Psoas muscle (tissue), 8 donors: Measurements from ENCODE around the gene BBX. TPM values are rescaled to one million over a fixed set of nuclear protein-coding genes. Genes with fewer than 3 reads are reported as not detected.

Experiments used
- ATAC-seq, 4 donors: fragments of 200-7000 bp; cut with Tn5 transposase; one replicate each; pipeline ENCODE4 v1.9.1; 2020; ENCODE audit warnings: moderate library complexity in 3 of 4, mild to moderate bottlenecking in 2 of 4
- DNase-seq, 2 donors: peaks; one replicate each; pipeline ENCODE4 v3.0.0-alpha.2; 2020
- H3K27ac ChIP-seq: fragments of 200-600 bp; one replicate; pipeline ENCODE4 v1.8.0; 2022
- H3K27me3 ChIP-seq, 3 donors: fragments of 200-600 bp in 1 of 3; one replicate each; pipeline versions ENCODE4 v1.6.1 to v1.8.0; 2013 to 2022; ENCODE audit warnings: low read length in 2 of 3, mild to moderate bottlenecking in 2 of 3, moderate library complexity in 1 of 3; ENCODE audit not compliant: insufficient read depth in 3 of 3
- H3K36me3 ChIP-seq, 2 donors: fragments of 200-600 bp in 1 of 2; one replicate each; pipeline versions ENCODE4 v1.6.1 to v1.8.0; 2013 to 2022; ENCODE audit warnings: low read depth in 1 of 2, mild to moderate bottlenecking in 1 of 2, moderate library complexity in 1 of 2; ENCODE audit not compliant: insufficient read depth in 1 of 2
- H3K4me1 ChIP-seq: fragments of 200-600 bp; one replicate; pipeline ENCODE4 v1.8.0; 2022
- H3K4me3 ChIP-seq: fragments of 200-600 bp; one replicate; pipeline ENCODE4 v1.8.0; 2022; ENCODE audit warnings: mild to moderate bottlenecking
- H3K9me3 ChIP-seq: fragments of 200-600 bp; one replicate; pipeline ENCODE4 v1.8.0; 2022
- WGBS, 3 donors: extraction: QIAGEN DNeasy Blood & Tissue Kit; methylation state at CpG; one replicate each; pipeline versions ENCODE4 v1.1.6 to v1.1.7; 2013; 5-methylcytosine and 5-hydroxymethylcytosine counted together
- intact Hi-C, 2 donors: fragments of 100-400 bp; cut with DNase I; formaldehyde crosslinking; loops; one replicate each; pipeline versions ENCODE4 v1.11.0 to v1.14.2; 2022
- polyA plus RNA-seq, 3 donors: library from polyadenylated mRNA; stranded (reverse); fragments of 200-250 nt; gene quantifications; one replicate each; pipeline ENCODE4 v1.2.3, GENCODE V29; 2013
- total RNA-seq, 4 donors: library from RNA; stranded (reverse); fragmentation: NEBNext Ultra II Directional in 2 of 4; extraction: Animal tissue kit (Norgen Biotek cat#: 25700) in 2 of 4; gene quantifications; one replicate each; pipeline versions ENCODE4 v1.2.1 to v1.2.4, GENCODE V29; 2021 to 2023
- TF ChIP-seq, protein P1 (sequence below): fragments of 200-600 bp; IDR thresholded peaks from one replicate; pipeline ENCODE4 v1.8.0; 2022; ENCODE audit warnings: antibody characterized with exemption
- donor health status: healthy with polysubstance abuse.
- donor health status: DM: no; HTN: no; CAD: no; lungs with moderate emphysema.
- donor health status: Bipolar disorder and iron deficiency.
- donor health status: healthy.
- donor health status: DM: yes; HTN: yes; CAD: no.
- donor health status: DM: no; HTN: no; CAD: no.
- donor health status: DM: no; HTN: no; CAD: no.
- donor health status: DM: yes; HTN: yes; CAD: no.

The BBX gene
- total and polyA plus RNA-seq, 7 donors = 2.2 to 30.4 (median 16.2) TPM

- no peak for ATAC-seq
- DNase-seq = no peak
- Histone ChIP-seq H3K4me3 (no peak overlapping the region), H3K36me3 (peaks cover 0 to 3% of the 10 kb centered on the region in 2 donors), H3K4me1 (no peaks in the 10 kb centered on the region), H3K9me3 (no peaks in the 10 kb centered on the region), H3K27ac (no peak overlapping the region), H3K27me3 (no peaks in the 10 kb centered on the region)
- TF ChIP-seq, protein P1, sequence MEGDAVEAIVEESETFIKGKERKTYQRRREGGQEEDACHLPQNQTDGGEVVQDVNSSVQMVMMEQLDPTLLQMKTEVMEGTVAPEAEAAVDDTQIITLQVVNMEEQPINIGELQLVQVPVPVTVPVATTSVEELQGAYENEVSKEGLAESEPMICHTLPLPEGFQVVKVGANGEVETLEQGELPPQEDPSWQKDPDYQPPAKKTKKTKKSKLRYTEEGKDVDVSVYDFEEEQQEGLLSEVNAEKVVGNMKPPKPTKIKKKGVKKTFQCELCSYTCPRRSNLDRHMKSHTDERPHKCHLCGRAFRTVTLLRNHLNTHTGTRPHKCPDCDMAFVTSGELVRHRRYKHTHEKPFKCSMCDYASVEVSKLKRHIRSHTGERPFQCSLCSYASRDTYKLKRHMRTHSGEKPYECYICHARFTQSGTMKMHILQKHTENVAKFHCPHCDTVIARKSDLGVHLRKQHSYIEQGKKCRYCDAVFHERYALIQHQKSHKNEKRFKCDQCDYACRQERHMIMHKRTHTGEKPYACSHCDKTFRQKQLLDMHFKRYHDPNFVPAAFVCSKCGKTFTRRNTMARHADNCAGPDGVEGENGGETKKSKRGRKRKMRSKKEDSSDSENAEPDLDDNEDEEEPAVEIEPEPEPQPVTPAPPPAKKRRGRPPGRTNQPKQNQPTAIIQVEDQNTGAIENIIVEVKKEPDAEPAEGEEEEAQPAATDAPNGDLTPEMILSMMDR = no peak
- intact Hi-C loops = no loop called here
- 97 to 99% (median 98%) methylated on average over 6 of the region's 6 CpGs for WGBS, 3 donors
Observed at GRCh38 chr3:107765524-107765923, 242.8 kb downstream of the BBX start.

DNA sequence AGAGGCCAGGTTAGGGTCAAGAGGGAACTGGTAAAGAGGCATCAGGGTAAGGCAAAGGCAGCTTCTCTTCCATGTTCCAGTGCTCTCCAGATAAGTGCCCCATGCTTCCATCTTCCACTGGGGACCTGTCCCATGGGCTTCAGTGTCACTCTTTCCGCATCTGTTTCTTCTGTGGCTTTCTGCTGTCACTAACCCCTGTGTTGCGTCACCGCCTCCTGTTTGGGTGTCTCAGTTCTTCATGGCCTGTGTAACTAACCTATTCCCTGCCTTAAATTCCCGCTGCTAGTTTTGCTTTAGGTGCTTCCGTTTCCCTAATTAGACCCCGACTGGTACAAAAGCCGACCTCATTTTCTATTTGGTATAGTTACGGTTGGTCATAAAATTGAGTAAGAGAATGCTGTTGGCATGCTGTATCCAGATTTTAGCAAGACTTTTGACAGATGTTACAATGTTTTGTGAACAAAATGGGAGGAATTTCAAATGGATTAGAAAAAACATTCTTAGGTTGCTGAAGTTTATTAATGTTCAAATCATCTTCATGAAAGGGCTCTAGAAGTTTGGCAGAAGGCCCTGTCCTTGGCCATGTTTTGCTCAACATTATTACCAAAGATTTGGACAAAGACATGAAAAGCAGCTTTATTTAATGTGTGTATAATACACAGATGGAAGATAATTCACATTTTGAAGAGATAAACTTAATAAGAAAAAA lies 245.3 kb downstream of the BBX start:
- H3K4me1 ChIP-seq = no peaks in the 10 kb centered on the region
- ATAC-seq = peak in 1 of 4 donors; percentile 30
- no peaks in the 10 kb centered on the region for H3K27me3 ChIP-seq
- no peak overlapping the region for H3K4me3 ChIP-seq
- H3K36me3 ChIP-seq = peaks cover 0 to 6% of the 10 kb centered on the region in 2 donors
- intact Hi-C loops = no loop called here
- DNase-seq = peak in 1 of 2 donors; percentile 55
- H3K9me3 ChIP-seq = no peaks in the 10 kb centered on the region
- WGBS, 3 donors = 60 to 71% (median 66%) methylated on average over 8 of the region's 8 CpGs
- no peak overlapping the region for H3K27ac ChIP-seq
- TF ChIP-seq, protein P1 = no peak

DNA sequence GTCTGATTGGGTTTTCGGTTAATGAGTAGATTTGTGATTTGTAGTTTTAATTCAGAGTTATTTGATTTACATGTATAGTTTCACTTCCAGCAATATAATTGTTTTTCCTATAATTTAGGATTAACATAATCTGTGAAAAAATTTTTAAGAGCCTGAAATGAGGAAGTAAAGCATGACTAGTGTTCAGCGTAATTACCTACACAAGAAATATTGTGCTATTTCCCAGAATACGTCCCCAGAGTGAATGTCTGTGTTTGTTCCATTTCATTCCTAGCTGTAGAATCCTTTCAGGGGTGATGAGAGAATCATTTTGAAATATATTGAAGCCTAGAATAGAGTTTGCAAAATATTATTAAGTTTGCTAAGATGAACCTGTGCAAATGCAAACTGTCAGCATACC lies 247.1 kb downstream of the BBX start:
- Histone ChIP-seq H3K27me3 (no peaks in the 10 kb centered on the region), H3K9me3 (no peaks in the 10 kb centered on the region), H3K4me3 (no peak overlapping the region), H3K4me1 (no peaks in the 10 kb centered on the region), H3K36me3 (peaks cover 4 to 24% of the 10 kb centered on the region in 2 donors), H3K27ac (no peak overlapping the region)
- WGBS, 3 donors = 92 to 94% (median 93%) methylated on average over 3 of the region's 3 CpGs
- no peak for ATAC-seq
- no peak for DNase-seq
- intact Hi-C loops = no loop called here
- TF ChIP-seq, protein P1 = no peak

DNA sequence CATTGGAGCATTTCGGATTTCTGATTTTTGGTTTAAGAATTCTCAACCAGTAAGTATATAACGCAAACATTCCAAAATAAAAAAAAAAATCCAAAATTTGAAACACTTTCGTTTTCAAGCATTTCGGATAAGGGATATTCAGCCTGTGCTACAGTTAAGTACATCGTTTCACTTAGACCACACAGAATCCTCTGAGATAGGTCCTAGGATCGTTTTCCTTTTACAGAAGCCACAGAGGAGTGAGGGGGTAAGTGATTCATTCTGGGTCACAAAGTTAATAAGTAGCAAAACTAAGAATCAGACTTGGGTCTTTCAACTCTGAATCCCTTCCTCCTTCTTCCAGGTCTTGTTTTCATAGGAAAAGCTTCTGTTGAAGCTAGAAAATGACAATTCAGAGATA lies 249.3 kb downstream of the BBX start:
- TF ChIP-seq, protein P1 = no peak
- WGBS, 3 donors = 79 to 89% (median 81%) methylated on average over 6 of the region's 6 CpGs
- H3K27me3 ChIP-seq = no peaks in the 10 kb centered on the region

DNA sequence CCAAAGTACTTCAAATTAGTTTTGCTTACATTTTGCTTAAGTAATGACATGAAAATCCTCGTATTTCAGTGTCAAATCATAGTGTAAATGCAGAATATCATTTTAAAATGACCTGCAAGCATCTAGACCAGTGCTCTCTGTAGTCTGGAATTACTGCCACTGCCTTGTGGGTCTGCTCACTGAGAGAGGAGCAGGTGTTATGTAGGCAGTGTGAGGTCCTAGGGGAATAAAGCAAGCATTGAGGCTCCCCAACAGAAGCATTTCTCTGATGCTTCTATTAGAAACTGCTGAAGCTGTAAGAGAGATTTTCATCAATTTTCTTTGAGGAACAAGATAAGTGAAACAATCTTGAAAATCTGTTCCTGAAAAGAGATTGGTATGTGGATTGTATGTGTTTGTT lies 253.2 kb downstream of the BBX start:
- intact Hi-C loops = no loop called here
- Histone ChIP-seq H3K27ac (no peak overlapping the region), H3K27me3 (no peaks in the 10 kb centered on the region), H3K36me3 (peaks cover 5 to 51% of the 10 kb centered on the region in 2 donors), H3K4me3 (no peak overlapping the region), H3K4me1 (no peaks in the 10 kb centered on the region), H3K9me3 (no peaks in the 10 kb centered on the region)
- WGBS, 3 donors = 97 to 100% (median 100%) methylated on average over 1 of the region's 1 CpG
- ATAC-seq (no peak), DNase-seq (no peak)
- TF ChIP-seq, protein P1 = no peak

More for the DNA sequence above, 249.3 kb downstream of the BBX start:
- Histone ChIP-seq H3K27ac (no peak overlapping the region), H3K36me3 (peaks cover 5 to 30% of the 10 kb centered on the region in 2 donors), H3K4me1 (no peaks in the 10 kb centered on the region), H3K4me3 (no peak overlapping the region), H3K9me3 (no peaks in the 10 kb centered on the region)
- intact Hi-C loops = no loop called here
- ATAC-seq = no peak
- no peak for DNase-seq
